Stimulated activated naive CD4-positive, alpha-beta T cell (primary cell): ENCODE measurements around the gene TEF.
"Not testable (repeated sequence)": the region's sequence is repeated elsewhere in the genome, so short reads cannot be mapped to it uniquely, and the experiment has no call there.

Experiments
- DNase-seq, 6 experiments: peaks; one replicate each; lab custom pipeline; 2025; lab: John Stamatoyannopoulos, UW

The TEF gene

GRCh38 chr22:41425660-41426365, 44.1 kb downstream of the TEF start:
- no peak for DNase-seq

GRCh38 chr22:41429232-41429950, 47.6 kb downstream of the TEF start:
- no peak for DNase-seq

DNA sequence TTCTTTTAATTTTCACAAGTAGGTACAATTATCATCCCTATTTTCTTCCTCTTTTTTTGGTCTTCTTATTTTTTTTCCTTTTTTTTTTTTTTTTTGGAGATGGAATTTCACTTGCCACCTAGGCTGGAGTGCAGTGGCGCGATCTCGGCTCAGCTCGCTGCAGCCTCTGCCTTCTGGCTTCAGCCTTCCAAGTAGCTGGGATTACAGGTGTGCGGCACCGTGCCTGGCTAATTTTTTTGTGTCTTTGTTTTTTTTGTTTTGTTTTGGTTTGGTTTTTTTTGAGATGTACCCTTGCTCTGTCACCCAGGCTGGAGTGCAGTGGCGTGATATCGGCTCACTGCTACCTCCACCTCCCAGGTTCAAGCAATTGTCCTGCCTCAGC, 48.2 kb downstream of the TEF start:
- no peak for DNase-seq

GRCh38 chr22:41431656-41432055, 49.9 kb downstream of the TEF start:
- no peak for DNase-seq

GRCh38 chr22:41433480-41433879, 51.7 kb downstream of the TEF start:
- DNase-seq = not testable (repeated sequence)

GRCh38 chr22:41434361-41435003, 52.7 kb downstream of the TEF start:
- not testable (repeated sequence) for DNase-seq

DNA sequence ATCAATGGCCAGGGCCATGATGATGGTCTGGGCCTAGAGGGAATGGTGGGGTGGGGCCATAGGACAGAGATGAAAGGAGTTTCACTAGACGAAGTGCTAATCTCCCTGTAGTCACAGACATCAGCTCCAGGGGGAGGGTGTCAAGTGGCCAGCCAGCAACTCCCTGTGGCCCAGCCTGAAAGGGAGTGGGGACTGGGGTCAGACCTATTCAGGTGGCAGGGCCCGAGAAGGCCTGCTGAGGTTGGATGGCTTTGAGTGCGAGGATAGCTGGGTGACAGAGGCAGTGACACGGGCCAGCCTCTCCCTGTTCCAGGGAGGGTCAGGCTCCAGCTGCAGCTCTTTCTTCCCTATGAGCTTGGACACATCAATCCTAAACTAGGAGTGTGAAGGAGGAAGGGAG, 53.8 kb downstream of the TEF start:
- DNase-seq = no peak

GRCh38 chr22:41436322-41437113, 54.8 kb downstream of the TEF start:
- no peak for DNase-seq

DNA sequence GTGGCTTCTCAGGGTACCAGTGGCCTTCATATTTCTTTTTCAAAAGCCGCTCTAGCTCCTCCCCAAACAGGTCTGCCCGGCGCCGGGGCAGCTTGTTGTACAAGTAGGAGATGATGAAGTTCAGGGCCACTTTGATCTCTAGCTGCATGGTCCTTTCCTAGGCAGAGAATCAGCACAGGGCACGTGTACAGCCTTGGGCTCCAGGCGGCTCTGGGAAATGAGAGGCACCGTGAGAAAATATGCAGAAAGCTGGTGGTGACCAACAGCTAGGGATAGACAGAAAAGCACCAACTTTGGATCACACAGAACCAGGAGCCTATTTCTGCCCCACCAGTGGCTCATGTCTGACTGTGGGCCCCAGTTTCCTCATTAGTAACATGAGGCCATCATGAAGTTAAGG, 55.5 kb downstream of the TEF start:
- DNase-seq = no peak

DNA sequence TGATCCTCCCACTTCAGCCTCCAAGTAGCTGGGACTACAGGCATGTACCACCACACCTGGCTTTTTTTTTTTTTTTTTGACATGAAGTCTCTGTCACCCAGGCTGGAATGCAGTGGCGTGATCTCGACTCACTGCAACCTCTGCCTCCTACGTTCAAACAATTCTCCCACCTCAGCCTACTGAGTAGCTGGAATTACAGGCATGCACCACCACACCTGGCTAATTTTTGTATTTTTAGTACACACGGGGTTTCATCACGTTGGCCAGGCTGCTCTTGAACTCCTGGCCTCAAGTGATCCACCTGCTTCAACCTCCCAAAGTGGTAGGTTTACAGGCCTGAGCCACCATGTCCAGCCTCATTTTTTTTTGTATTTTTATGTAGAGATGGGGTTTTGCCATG, 58.8 kb downstream of the TEF start:
- not testable (repeated sequence) for DNase-seq

DNA sequence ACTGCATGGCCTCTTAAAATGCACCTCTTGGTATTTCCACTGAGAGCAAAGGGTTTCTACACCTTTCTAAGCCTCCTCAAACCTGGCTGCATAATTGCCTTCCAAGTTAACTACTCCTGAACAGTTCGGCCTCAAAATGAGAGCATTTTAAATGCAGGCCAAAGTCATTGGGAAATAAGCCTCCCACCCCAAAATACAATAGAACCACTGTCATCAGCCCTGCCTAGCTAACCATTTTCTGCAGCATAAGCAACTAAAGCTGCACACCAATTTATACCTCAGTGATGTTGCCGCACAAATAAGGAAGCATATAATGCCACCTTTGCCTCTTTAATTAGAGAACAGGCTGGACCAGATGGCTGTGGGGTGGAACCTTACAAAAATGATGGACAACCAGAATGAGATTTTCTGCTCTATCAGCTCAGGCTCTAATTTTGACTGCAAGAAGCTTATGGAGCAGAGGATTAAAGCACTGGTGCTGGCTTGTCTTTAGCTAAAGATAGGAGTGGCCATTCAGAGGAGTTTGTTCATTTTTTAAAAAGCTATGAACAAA, 60.6 kb downstream of the TEF start:
- DNase-seq = no peak

GRCh38 chr22:41444360-41445128, 62.8 kb downstream of the TEF start:
- peak; percentile 57 to 81 (median 71) for DNase-seq

- peak in 5 of 6 experiments; percentile 19 to 68 (median 37) for DNase-seq
Observed at GRCh38 chr22:41445129-41446056, 63.7 kb downstream of the TEF start.

- DNase-seq = peak in 2 of 6 experiments; percentile 33 to 60
Observed at GRCh38 chr22:41446057-41446501, 64.3 kb downstream of the TEF start.

GRCh38 chr22:41446639-41447434, 65.1 kb downstream of the TEF start, which contains the start of gene TOB2:
Gene TOB2 (minus strand): TSS chr22:41446801. CDS start chr22:41437345, 9,456 bp downstream.
- peak; percentile 90 to 94 (median 92) for DNase-seq

- DNase-seq = peak; percentile 55 to 78 (median 60)
Observed at GRCh38 chr22:41447435-41448188, 65.9 kb downstream of the TEF start.

- peak; percentile 85 to 94 (median 92) for DNase-seq
Observed at GRCh38 chr22:41448189-41448808, 66.6 kb downstream of the TEF start.
